ENCODE measurements around the gene C3orf52. TPM values are rescaled to one million over a fixed set of nuclear protein-coding genes. Genes with fewer than 3 reads are reported as not detected.

Gene C3orf52
- polyA plus RNA-seq, 1 donor from 2014 or later, result 0.21 TPM

DNA sequence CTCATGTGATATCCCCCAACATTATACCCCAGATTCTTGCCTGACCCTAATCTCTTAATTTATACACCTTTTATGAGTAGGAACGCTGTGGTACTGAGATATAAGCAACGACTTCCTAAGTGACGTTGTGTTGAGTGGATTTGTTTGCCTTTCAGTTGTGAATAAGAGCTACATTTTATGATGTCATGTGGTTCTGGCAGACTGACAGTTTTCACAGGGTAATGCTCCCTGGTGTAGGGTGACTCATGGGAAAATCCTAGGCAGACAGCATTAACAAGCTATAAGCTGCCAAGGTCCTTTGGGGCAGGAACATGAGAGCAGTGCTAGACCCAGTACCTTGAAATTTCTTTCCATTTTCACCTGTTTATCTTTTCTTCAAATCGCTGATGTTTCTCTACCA is 11.2 kb downstream of the C3orf52 start:
- Histone ChIP-seq H3K9me2 (ENCODE audit: insufficient read depth, low read length) (no peaks in the 10 kb centered on the region), H3F3A (ENCODE audit: insufficient read depth, low read length, poor library complexity, severe bottlenecking) (no peaks in the 10 kb centered on the region), H3K27me3 (ENCODE audit: insufficient read depth, low read depth, low read length) (no peaks in the 10 kb centered on the region), H3K4me2 (ENCODE audit: low read length) (no peak overlapping the region), H3K36me3 (ENCODE audit: insufficient read depth, low read length) (no peaks in the 10 kb centered on the region), H2AFZ (ENCODE audit: low read depth, low read length) (no peak overlapping the region), H3K9ac (ENCODE audit: low read length) (no peak overlapping the region), H3K4me3 (ENCODE audit: low read length) (no peak overlapping the region), H3K79me2 (replicated peaks; ENCODE audit: insufficient read depth, low read length) (no peaks in the 10 kb centered on the region), H4K20me1 (ENCODE audit: insufficient read depth) (no peaks in the 10 kb centered on the region), H3K9me3 (ENCODE audit: low read length) (no peaks in the 10 kb centered on the region), H3K27ac (ENCODE audit: low read length) (no peak overlapping the region)
- TF ChIP-seq SMC3 (conservative IDR thresholded peaks at IDR 0.05; ENCODE audit: poor library complexity), result no peak
- peak; percentile 28 for TF ChIP-seq POLR2AphosphoS5 (IDR thresholded peaks at IDR 0.05)

DNA sequence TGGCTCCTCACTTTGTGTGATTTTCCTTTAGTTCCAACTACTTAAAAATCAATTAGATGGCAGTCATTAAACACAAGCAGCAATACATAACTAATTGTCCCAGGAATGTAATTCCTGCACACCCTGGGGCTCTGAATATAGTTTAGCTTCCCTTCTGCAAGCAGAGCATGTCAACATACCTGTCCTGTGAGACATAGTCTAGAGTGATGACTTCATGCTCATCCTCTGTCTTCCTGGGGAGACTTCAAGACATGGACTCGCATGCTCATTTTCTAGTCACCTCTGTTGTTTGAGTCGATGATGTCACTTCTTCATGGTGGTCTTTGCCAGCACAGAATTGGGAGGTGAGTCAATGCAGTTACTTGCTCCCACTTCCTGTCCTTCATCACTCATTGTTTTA is 15.7 kb downstream of the C3orf52 start:
- no peak overlapping the region for H3K4me3 ChIP-seq (ENCODE audit: low read length)
- no peaks in the 10 kb centered on the region for H3K9me3 ChIP-seq (ENCODE audit: low read length)
- H2AFZ ChIP-seq (ENCODE audit: low read depth, low read length), result no peak overlapping the region
- TF ChIP-seq EP300 (conservative IDR thresholded peaks at IDR 0.05; ENCODE audit: poor library complexity, severe bottlenecking) (no peak), SMC3 (conservative IDR thresholded peaks at IDR 0.05; ENCODE audit: poor library complexity) (no peak), EZH2 (IDR thresholded peaks at IDR 0.05; ENCODE audit: borderline replicate concordance, insufficient read depth, low read length, poor library complexity, severe bottlenecking) (no peak), MXI1 (conservative IDR thresholded peaks at IDR 0.05; ENCODE audit: poor library complexity, severe bottlenecking) (no peak), RAD21 (conservative IDR thresholded peaks at IDR 0.05) (no peak), TAF1 (IDR thresholded peaks at IDR 0.05; ENCODE audit: low read depth) (no peak), POLR2AphosphoS5 (IDR thresholded peaks at IDR 0.05) (no peak)
- TF ChIP-seq, protein P1, sequence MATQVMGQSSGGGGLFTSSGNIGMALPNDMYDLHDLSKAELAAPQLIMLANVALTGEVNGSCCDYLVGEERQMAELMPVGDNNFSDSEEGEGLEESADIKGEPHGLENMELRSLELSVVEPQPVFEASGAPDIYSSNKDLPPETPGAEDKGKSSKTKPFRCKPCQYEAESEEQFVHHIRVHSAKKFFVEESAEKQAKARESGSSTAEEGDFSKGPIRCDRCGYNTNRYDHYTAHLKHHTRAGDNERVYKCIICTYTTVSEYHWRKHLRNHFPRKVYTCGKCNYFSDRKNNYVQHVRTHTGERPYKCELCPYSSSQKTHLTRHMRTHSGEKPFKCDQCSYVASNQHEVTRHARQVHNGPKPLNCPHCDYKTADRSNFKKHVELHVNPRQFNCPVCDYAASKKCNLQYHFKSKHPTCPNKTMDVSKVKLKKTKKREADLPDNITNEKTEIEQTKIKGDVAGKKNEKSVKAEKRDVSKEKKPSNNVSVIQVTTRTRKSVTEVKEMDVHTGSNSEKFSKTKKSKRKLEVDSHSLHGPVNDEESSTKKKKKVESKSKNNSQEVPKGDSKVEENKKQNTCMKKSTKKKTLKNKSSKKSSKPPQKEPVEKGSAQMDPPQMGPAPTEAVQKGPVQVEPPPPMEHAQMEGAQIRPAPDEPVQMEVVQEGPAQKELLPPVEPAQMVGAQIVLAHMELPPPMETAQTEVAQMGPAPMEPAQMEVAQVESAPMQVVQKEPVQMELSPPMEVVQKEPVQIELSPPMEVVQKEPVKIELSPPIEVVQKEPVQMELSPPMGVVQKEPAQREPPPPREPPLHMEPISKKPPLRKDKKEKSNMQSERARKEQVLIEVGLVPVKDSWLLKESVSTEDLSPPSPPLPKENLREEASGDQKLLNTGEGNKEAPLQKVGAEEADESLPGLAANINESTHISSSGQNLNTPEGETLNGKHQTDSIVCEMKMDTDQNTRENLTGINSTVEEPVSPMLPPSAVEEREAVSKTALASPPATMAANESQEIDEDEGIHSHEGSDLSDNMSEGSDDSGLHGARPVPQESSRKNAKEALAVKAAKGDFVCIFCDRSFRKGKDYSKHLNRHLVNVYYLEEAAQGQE (IDR thresholded peaks at IDR 0.05; ENCODE audit: borderline replicate concordance), result no peak
- TF ChIP-seq, protein P2, sequence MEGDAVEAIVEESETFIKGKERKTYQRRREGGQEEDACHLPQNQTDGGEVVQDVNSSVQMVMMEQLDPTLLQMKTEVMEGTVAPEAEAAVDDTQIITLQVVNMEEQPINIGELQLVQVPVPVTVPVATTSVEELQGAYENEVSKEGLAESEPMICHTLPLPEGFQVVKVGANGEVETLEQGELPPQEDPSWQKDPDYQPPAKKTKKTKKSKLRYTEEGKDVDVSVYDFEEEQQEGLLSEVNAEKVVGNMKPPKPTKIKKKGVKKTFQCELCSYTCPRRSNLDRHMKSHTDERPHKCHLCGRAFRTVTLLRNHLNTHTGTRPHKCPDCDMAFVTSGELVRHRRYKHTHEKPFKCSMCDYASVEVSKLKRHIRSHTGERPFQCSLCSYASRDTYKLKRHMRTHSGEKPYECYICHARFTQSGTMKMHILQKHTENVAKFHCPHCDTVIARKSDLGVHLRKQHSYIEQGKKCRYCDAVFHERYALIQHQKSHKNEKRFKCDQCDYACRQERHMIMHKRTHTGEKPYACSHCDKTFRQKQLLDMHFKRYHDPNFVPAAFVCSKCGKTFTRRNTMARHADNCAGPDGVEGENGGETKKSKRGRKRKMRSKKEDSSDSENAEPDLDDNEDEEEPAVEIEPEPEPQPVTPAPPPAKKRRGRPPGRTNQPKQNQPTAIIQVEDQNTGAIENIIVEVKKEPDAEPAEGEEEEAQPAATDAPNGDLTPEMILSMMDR (IDR thresholded peaks at IDR 0.05; ENCODE audit: poor library complexity, severe bottlenecking), result no peak
- no peaks in the 10 kb centered on the region for H3K27me3 ChIP-seq (ENCODE audit: insufficient read depth, low read depth, low read length)
- H3K4me2 ChIP-seq (ENCODE audit: low read length), result no peak overlapping the region
- H3K9me2 ChIP-seq (ENCODE audit: insufficient read depth, low read length), result no peaks in the 10 kb centered on the region
- H3K27ac ChIP-seq (ENCODE audit: low read length), result no peak overlapping the region
- no peaks in the 10 kb centered on the region for H4K20me1 ChIP-seq (ENCODE audit: insufficient read depth)
- H3K79me2 ChIP-seq (replicated peaks; ENCODE audit: insufficient read depth, low read length), result no peaks in the 10 kb centered on the region
- H3F3A ChIP-seq (ENCODE audit: insufficient read depth, low read length, poor library complexity, severe bottlenecking), result no peaks in the 10 kb centered on the region
- H3K36me3 ChIP-seq (ENCODE audit: insufficient read depth, low read length), result no peaks in the 10 kb centered on the region
- no peak overlapping the region for H3K9ac ChIP-seq (ENCODE audit: low read length)

DNA sequence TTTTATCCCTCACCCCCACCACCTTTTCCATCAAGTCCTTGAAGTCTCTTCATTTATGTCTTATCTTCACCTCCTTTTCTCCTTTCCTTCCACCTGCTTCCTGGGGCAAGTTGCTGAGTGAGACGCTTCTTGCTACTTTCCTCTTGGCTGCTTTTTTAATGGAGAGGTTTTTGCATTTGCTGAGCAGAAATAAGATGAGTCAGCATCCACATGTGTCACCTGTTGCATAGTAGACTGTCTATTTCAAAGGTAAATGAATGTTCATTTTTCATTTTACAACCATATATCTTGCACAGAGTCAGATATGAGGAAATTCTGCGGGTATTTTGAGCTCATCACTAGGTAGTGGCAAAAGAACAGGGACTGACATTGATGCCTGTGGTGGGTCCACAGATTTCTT is 18.6 kb downstream of the C3orf52 start:
- no peak overlapping the region for H3K9ac ChIP-seq (ENCODE audit: low read length)
- H3K27ac ChIP-seq (ENCODE audit: low read length), result no peak overlapping the region
- H3K4me2 ChIP-seq (ENCODE audit: low read length), result no peak overlapping the region
- H3K4me3 ChIP-seq (ENCODE audit: low read length), result no peak overlapping the region
- TF ChIP-seq SMC3 (conservative IDR thresholded peaks at IDR 0.05; ENCODE audit: poor library complexity), result no peak
- no peak for TF ChIP-seq RAD21 (conservative IDR thresholded peaks at IDR 0.05)
- TF ChIP-seq POLR2AphosphoS5 (IDR thresholded peaks at IDR 0.05), result no peak
- no peak for TF ChIP-seq EP300 (conservative IDR thresholded peaks at IDR 0.05; ENCODE audit: poor library complexity, severe bottlenecking)
- TF ChIP-seq EZH2 (IDR thresholded peaks at IDR 0.05; ENCODE audit: borderline replicate concordance, insufficient read depth, low read length, poor library complexity, severe bottlenecking), result no peak
- no peaks in the 10 kb centered on the region for H3K79me2 ChIP-seq (replicated peaks; ENCODE audit: insufficient read depth, low read length)
- no peaks in the 10 kb centered on the region for H3F3A ChIP-seq (ENCODE audit: insufficient read depth, low read length, poor library complexity, severe bottlenecking)
- H2AFZ ChIP-seq (ENCODE audit: low read depth, low read length), result no peak overlapping the region
- H3K27me3 ChIP-seq (ENCODE audit: insufficient read depth, low read depth, low read length), result no peaks in the 10 kb centered on the region
- no peaks in the 10 kb centered on the region for H3K36me3 ChIP-seq (ENCODE audit: insufficient read depth, low read length)
- no peaks in the 10 kb centered on the region for H3K9me2 ChIP-seq (ENCODE audit: insufficient read depth, low read length)
- no peaks in the 10 kb centered on the region for H3K9me3 ChIP-seq (ENCODE audit: low read length)
- H4K20me1 ChIP-seq (ENCODE audit: insufficient read depth), result no peaks in the 10 kb centered on the region
